Esophagus mucosa (tissue), 1 donor: Measurements from ENCODE around the gene ZNF865. TPM values are rescaled to one million over a fixed set of nuclear protein-coding genes. Genes with fewer than 3 reads are reported as not detected.
A peak's percentile ranks its signal among the peaks of the same experiment; 100 is the strongest.
"Not testable (repeated sequence)": the region's sequence is repeated elsewhere in the genome, so short reads cannot be mapped to it uniquely, and the experiment has no call there.

ENCODE experiments used
- ATAC-seq: fragments of 200-7000 bp; cut with Tn5 transposase; one replicate; pipeline ENCODE4 v1.9.1; 2020
- total RNA-seq: library from RNA; stranded (reverse); gene quantifications from one replicate; pipeline ENCODE4 v1.2.4, GENCODE V29; 2023
- donor health status: DM: yes; HTN: yes; CAD: no.

ZNF865 gene
- 5.3 TPM for total RNA-seq

DNA sequence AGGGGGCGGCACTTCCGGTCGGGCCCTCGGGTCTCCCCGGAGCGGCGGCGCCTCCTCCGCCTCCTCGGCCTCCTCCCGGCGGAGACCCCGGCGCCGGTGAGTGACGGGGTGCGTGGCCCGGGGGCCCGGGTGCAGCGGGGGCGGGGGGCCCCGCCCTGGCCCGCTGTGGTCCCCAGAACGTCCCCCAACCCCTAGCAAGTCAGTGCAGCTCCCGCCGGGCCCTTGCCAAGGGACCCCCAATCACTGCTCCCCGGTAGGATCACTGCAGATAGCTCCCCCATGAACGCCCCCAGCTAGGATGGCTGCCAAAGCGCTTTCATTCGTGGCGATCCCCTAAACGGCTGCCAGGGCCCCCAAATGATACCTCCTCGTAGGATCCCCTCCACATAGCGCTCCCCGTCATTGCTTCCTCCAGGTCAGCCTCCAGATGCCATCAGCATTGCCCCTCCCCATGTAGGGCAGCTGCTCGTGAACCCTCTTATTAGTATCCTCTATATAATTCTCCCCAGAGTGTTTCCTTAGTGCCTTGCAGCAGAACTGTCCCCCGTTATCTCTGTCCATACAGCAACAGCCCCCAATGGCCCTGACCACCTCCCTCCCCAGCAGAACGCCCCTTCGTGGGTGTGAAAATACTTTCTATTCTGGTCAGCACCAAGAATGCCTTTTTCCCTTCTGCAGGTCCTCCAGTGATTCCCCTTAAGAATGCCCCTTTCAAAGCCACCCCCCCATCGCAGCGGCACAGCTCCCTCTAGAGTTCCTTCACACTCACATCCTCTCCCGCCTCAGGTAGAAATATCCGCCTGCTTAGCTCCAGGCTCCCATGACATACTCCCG lies at the start of gene ZNF865:
ZNF865 (plus strand) TSS at position 11 of the 834 bp plus-strand sequence. CDS start 7,972 bp downstream, outside the sequence.
- peak; percentile 57 for ATAC-seq

DNA sequence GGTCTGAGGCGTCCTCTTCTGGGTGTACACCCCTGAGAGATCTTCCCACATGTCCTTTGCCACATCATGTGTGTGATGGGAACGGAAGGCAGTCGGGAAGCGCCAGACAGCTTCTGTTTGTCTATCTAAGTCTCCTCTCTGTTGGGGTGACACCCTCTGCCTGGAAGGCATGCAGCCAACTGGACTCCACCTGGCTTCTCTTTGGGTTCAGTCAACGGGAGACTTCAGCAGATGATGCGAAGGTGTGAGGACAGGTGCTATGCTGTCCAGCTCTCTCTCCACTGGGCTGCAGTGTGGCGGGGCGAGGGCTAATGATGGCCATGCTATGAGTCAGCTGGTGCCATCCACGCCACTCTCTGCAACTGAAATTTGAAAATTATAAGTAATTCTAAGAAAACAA lies 45.8 kb upstream of the ZNF865 start:
- no peak for ATAC-seq

DNA sequence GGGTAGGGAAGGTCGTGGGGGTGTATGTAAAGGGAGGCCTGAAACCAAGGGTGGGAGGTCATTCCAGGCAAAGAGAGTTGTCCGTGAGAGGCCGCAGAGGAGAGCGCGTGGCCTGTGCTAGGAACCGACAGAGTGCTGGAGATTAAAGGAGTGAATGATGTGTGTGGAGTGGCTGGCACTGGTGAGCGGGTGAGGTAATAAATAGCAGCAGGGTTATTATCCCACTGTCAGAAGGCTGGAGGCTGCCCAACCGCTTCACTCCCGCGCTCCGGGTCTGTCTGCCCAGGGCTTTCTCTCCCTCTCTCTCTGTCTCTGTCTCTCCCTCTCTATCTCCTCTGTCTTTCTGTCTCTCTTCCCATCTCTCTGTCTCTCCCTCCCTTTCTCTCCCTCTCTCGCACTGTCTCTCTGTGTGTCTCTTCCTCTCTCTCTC lies 42.2 kb upstream of the ZNF865 start:
- ATAC-seq: peak; percentile 18

DNA sequence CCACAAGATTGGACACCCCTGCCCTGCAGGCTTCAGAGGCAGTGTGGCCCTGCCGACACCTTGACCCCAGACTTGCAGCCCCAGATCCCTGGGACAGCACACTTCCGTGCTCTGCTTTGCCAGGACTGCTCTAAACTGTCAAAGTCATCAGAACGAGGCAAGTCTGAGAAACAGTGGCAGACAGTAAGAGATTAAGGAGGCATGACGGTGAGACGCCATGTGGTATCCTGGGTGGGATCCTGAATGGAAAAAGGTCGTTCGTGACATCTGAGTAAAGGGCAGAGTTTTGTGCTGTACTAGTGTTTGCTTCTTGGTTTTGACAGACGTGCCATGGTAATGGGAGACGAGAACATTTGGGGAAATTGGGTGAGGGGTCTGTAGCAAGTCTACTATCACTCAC lies 38.6 kb upstream of the ZNF865 start:
- ATAC-seq: no peak

DNA sequence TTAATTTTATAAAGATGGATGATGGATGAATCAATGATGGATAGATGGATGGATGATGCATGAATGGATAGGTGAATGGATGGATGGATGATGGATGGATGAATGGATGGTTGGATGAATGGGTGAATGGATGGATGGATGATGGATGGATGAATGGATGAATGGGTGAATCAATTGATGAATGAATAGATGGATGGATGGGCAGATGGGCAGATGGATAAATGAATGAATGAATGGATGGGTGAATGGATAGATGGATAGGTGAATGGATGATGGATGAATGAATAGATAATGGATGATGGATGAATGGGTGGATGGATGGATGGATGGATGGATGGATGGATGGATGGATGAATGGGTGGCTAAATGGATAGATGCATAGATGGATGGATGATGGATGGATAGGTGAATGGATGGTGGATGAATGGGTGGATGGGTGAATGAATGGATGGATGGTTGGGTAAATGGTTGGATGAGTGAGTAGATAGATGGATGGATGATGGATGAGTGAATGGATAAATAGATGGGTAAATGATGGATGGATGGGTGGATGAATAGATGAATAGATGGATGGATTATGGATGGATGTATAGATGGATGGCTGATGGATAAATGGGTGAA lies 37.6 kb upstream of the ZNF865 start:
- ATAC-seq: no peak

DNA sequence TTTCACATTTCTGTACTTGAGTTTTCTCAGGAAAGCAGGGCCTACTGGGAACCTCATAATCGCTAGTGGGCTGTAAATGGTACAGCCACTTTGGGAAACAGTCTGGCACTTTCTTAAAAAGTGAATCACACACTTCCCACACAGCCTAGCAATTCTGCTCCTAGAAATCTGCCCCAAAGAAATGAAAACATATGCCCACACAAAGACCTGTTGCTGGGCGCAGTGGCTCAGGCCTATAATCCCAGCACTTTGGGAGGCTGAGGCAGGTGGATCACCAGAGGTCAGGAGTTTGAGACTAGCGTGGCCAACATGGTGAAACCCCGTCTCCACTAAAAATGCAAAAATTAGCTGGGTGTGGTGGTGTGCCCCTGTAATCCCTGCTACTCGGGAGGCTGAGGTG lies 36.0 kb upstream of the ZNF865 start:
- not testable (repeated sequence) for ATAC-seq

DNA sequence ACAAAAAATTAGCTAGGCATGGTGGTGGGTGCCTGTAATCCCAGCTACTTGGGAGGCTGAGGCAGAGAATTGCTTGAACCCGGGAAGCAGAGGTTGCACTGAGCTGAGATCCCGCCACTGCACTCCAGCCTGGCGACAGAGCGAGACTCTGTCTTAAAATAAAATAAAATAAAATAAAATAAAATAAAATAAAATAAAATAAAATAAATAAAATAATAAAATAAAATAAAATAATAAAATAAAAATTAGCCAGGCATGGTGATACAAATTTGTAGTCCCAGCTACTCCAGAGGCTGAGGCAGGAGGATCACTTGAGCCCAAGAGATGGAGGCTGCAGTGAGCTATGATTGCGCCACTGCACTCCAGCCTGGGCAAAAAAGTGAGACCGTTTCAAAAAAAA lies 31.5 kb upstream of the ZNF865 start:
- ATAC-seq: not testable (repeated sequence)

DNA sequence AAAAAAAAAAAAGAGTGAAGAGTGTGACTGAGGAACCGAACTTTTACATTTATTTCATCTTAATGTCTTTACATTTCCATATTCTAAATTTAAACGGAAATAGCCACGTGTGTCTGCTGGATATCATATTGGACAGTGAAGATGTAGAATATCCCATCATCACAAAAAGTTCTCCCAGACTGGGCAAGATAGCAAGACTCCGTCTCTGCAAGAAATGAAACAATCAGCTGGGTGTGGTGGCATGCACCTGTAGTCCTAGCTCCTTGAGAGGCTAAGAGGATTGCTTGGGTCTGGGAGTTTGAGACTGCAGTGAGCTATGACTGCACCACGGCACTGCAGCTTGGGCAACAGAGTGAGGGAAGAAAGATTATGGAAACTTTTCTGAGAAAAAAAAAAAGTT lies 28.7 kb upstream of the ZNF865 start:
- no peak for ATAC-seq

DNA sequence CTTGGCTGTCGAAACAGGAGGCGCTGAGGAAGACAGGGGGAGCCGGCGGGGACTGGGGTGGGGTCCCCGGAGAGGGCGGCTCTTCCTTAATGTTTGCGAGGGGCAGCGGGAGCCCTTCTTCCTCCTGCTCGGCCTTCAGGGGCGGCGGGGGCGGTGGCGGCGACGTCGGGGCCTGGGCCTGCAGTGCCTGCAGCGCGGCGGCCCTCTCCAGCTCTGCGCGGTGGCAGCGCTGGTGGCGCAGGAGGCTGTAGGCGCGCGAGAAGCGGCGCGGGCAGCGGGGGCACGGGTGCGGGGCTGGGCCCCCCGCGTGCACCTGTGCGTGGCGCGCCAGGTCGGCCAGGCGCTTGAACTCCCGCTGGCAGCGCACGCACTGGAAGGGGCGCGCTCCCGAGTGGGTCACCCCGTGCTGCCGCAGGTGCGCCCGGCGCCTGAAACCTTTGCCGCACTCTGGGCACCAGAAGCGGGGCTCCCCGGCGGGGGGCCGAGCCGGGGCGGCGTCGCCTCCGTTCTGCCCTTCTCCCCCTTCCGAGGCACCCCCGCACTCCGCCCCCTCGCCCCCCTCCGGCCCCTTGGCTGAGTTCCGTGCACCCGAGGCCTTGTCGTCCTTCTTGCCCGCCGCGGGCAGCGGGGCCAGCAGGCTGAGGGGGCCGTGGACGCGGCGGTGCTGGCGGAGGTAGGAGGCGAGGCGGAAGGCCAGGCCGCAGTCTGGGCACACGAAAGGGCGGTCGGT lies 27.3 kb upstream of the ZNF865 start:
- ATAC-seq: no peak

DNA sequence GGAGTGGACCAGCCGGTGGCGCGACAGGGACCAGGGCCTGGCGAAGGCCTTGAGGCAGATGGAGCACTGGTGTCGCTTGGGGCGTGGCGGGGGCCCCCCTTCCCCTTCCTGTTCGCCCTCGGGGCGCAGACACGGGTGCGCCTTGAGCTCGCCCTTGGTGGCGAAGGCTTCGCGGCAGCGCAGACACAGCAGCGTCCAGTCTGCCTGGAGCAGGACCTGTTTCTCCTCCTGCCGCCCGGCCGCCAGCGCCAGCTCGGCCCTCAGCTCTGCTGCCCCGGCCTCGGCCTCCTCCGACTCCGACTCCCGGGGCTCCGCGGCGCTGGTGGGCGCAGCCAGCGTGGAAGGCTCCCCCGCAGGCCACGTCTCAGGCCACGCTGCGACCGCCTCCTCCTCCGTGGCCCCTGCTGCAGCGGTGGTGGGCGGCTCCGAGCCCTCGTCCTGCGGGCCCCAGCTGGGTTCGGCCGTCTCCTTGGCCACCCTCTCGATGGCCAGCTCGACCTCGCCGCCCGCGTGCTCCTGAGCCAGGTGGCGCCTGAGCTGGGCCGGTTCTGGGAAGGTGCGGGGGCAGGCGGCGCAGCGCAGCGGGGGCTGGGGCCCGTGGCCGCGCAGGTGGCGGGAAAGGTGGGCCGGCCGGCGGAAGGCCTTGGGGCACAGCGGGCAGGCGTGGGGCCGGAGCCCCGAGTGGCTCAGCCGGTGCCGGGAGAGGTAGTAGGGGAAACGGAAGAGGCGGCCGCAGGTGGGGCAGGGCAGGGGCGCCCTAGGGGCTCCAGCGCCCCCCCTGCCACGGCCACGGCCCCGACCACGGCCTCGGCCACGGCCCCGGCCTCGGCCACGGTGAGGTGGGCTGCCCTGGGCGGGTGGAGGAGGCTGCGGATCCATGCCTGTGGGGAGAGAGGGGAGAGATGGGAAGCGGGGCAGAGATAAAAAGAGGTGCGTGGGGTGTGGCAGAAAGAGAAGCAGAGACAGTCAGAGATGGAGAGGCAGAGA lies 26.4 kb upstream of the ZNF865 start:
- ATAC-seq: peak; percentile 11

DNA sequence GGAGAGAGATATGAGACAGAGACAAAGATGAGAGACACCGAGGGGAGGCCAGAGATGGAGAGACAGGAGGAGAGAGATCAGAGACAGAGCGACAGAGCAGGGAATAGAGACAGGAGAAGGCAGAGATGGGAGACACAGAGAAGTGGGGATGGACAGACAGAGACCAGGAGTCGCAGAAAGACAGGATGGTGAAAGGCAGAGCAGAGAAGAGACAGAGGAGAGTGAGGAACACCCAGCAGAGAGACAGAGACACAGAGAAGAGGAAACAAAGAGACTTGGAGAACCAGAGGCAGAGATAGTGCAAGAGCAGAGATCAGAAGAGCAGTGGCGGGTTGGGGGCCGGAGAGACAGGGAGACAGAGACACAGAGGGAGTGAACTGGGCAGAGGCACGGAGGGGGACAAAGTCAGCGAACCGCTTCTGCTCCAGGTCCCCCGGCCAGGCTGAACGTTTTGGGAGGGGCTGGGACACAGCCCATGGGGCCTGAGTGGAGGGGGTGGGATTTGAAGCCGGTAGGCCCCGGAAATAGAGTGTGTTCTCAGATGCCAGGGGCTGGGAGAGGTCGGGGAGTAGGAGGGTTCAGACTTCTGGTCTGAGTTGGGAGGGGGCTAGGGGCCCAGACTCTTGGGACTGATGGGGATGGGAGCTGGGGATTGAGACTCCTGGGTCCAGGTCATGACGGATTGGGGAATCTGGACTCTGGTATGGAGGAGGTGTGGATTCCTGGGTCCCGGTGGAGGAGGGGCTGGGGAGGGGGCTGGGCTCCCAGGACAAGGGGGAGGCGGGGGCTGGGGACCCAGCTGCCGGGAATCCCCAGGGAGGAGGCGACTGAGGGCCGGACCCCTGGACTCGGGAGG lies 25.5 kb upstream of the ZNF865 start:
- ATAC-seq: peak; percentile 7

DNA sequence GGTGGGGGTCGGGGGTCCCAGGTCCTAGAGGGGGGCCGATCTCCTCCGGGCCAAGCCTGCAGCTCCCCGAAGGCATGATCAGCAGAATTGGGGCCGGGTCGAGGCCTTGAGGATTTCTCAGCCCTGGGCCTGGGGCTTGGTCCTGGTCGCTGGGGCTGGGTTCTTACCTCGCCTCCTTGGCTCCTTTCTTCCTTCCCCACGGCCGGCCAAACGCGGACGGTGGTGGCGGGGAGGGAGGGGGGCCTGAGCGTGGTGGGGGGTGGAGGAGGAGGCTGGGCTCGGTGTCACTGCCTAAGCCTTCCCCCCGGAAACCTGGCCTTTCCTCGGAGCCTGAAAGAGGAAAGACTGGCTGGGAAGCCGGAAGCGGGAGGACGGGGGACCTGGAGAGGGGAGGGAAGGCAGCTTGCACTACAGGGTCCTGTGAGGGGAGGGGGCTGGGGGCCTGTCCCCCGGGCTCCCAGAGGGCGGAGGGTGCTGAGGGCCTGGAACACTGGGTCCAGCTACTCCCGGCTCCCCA lies 24.8 kb upstream of the ZNF865 start, which contains the start of gene ZNF579:
ZNF579 (minus strand) TSS at position 221 of the 517 bp plus-strand sequence. CDS start 1,209 bp downstream, outside the sequence.
- ATAC-seq: peak; percentile 76

DNA sequence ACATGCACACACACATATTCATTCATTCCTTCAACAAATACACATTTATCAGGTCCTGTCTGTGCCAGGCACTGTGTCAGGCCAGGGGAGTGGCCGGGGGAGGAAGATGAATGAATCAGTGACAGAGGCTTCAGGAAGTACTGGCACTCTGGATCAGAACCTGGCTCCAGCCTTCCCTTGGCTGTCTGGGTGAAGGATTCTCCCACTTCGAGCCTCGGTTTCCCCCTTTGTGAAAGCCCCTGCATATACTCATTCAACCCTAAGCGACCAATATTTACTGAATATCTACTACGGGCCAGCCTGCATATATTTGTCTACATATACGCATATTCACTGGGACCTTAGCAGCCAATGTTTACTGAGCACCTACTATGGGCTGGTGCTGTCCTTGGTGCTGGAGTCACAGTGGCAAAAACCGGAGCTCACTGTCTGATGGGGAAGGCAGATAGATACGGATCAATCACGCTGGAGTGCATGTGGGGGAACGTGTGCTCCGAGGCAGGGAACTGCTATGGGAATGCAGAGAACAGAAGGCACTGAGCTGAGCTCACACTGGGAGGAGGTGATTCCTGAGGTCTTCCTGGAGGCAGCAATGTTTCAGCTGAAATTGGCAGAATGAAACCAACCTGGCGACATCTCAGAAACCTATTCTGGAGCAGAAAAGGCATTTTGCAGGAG lies 24.2 kb upstream of the ZNF865 start:
- peak; percentile 32 for ATAC-seq

DNA sequence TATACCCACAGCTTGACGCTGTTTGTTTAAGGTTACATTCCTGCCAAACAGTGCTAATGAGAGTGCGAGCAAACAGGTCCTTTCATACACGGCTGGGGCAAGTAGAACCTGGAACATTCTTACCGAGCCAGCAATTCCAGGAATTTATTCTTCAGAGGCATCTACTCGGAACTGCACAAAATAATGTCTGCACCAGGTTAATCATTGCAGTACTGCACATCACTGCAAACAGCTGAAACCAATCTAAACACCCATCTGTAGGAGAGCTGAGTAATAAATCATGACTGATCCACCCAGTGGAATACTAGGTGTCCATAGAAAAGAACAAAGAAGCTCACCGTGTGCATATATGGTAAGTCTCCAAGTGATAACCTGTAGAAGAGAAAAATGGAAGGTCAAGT lies 23.6 kb upstream of the ZNF865 start:
- ATAC-seq: no peak

DNA sequence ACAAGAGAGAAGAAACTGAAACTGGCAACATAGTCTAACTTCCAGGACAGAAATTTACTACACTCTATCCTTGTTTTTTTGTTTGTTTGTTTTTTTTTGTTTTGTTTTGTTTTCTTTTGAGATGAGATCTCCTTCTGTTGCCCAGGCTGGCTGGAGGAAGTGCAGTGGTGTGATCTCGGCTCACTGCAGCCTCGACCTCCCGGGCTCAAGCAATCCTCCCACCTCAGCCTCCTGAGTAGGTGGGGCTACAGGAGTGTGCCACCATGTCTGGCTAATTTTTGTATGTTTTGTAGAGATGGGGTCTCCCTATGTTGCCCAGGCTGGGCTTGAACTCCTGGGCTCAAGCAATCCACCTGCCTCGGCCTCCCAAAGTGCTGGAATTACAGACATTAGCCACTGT lies 23.2 kb upstream of the ZNF865 start:
- ATAC-seq: not testable (repeated sequence)

DNA sequence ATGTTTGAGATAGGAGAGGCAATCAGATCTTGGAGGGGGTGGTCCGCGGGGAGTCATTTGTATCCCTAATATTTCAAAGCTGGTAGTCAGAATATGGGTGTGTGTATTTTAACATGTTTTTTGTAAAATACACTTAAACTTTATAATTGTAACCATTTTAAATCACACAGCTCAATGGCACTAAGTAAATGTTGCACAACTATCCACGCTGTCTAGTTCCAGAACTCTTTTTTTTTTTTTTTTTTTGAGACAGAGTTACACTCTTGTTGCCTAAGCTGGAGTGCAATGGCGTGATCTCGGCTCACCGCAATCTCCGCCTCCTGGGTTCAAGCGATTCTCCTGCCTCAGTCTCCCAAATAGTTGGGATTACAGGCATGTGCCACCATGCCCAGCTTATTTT lies 21.6 kb upstream of the ZNF865 start:
- ATAC-seq: not testable (repeated sequence)

DNA sequence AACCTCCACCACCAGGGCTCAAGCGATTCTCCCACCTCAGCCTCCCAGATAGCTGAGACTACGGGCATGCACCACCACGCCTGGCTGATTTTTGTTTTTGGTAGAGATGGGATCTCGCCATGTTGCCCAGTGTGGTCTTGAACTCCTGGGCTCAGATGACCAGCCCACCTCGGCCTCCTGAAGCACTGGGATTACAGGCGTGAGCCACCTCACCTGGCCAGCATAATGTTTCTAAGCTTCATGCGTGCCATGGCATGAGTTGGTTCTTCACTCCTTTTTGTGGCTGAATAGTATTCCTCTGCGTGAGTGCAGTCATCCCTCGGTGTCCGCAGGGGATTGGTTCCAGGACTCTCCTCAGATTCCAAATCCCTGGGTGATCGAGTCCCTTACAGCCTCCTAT lies 20.6 kb upstream of the ZNF865 start:
- ATAC-seq: no peak

DNA sequence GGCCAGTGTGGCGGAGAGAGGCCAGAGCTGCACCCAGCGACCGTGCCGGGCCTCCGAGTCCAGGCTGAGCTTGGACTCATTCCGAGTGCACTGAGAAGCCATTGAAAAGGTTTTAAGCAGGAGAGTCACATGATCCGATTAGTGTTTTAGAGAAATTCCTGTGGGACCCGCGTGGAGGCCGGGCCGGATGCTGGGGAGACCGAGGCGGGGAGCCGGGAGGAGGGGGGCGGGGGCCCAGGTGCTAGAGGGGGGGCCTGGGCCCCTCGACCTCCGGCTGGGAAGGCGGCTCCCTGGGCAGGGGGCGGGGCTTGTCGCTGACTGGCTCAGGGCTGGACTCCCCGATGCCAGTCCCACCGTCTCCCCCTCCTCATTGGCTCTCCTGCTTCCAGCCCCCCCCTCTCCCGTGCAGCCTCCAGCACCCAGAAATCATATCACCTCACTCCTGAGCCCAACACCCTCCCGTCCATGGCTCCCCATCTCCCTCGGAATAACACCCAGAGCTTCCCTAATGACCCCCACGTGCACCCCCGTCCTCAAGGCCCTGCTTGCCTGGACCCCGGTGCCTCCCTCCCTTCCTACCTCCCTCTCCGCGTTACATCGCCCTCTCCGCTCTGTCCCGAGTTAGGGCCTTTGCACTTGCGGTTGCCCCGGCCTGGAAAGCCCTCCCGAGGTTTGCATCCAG lies 19.6 kb upstream of the ZNF865 start:
- ATAC-seq: peak; percentile 19

DNA sequence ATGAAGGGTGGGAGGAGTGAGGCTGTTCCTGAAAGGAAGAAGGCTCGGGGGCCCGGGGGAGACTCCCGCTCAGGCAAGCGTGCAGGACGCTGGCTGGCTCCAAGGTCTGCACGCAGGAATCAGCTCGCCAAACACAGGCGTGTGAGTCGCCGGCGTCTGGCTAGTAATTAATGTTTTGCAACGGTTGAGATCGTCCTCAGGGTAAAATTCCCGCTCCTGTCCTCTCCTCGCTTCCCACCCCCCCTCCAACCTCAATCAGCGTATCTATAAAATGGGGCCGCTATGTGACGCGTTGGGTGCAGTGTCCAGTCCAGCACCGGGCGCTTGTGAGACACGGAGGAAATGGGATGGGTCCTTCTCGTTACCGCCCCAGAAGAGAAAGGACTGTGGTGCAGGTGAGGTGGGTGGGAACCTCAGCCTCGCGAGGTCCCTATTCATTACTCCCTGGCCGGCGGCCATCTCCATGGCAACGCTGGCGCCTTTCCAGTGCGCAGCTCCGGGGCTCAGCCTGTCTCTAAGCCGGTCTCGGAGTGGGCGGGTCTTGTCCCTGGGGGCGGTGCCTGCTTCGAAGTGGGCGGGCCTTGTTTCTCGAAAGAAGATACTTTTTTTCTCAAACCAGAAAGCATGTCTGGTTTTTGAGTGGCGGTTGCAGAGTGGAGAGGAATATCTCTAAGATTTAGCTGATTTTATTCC lies 18.3 kb upstream of the ZNF865 start:
- ATAC-seq: peak; percentile 90
